Fibroblast of gingiva (primary cell): ENCODE measurements around the gene COX8A.

Source experiments
- DNase-seq: peaks from one replicate; pipeline ENCODE4 v3.0.0-alpha.2; 2011; ENCODE audit warnings: low read depth

The COX8A gene

DNA sequence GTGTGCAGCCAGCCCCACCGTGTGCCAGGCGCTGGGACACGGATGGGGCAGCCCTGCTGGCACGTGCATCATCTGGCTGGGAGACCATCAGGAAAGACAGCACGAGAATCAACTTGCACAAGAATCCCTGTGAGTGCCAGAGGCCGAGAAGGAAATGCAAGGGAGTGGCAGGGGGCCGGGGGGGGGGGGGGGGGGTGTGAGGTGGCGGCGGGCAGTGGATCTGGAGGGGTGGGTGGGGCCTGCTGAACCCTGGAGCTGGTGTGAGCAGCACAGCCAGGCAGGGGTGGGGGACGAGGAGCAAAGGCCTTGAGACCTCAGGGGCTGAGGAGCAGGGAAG is 47.3 kb downstream of the COX8A start:
- no peak for DNase-seq

DNA sequence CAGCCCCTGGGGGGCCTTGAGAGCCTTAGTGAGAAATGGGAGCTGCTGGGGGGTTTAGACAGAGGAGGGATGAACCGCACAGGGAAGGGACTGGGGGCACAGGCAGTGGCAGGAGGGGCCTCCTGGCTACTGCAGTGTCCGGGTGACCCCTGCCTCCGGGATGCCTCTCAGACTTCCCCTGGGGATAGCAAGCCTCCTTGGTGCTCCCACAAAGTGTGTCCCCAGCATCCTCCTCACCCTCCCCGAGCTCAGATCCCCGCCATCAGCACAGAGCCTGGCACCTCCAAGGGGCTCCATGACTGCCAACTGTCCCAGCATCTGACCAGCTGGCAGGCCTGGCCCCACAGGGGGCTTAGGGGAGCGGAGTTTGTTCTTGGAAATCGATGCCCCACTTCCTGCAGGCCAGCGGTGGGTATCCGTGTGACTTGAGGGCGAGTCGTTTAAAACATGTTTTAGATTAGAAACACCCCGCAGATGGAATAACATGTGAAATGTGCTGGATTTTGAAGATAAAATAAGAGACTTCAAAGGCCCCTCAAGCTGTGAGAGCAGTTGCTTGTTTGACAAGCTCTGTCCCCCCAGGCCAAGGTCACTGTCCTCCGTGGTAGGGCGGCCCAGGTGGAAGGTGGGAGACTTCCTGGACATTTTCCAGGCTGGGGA is 47.8 kb downstream of the COX8A start:
- DNase-seq, result no peak

DNA sequence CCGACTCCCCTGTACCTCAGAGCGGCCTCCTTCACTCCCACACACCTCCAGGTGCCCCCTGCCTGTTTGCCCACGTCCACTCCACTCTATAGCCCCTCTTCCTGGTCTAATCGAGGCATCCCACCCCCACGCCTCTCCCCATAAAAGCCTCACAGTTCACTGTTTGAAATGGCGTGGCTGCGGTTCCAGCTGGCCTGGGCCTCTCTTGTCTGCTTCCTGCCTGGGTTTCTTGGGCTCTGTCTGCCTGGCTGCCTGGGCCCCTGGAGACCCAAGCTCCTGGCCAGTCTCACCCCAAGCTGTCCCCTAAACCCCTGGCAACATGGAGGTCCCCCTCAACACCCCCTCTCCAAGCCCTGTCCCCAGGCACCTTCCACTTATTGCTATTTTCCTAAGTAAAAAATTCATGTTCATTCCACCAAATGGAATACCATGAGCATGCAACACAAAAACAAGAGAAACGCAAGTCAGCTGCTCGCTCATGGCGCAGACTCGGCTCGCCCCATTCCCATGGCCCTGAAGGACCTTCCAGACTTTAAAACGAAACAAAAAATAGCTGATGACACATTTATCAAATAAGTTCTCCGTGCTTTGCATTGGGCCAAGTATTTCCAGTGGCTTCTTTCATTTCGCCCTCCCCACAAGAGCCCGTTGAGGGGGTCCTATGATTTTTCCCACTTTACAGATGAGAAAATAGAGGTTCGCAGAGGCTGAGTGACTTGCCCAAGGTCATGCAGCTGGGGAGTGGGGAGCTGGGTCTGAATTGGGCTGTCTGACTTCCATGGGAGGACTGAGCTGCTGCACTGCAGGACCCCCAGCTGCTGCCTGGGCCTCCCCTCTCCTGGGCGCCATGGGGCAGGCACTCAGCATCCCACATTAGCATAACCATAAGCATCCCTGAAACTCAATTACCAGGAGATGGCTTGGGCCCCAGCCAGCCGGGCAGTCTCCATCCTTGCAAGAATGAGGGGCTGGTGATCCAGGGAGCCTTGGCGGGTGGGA is 49.6 kb downstream of the COX8A start:
- DNase-seq, result no peak

DNA sequence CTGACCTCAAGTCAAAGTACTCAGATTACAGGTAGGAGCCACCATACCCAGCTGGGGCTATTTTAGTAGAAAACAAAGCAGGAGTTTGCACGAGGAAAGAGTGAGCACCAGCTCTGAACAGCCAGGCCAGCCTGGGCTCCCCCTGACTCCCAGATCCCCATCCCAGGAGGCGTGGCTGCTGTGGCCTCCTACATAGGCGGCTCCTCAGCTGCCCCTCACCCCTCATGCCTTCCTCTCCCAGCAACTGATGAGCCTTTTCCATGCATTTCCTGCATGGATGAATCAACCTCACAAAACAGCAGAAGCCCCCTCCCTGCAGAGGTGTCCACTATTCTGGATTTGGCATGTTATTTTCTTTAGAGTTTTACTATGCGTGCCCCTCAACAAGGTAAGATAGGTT is 50.8 kb downstream of the COX8A start:
- DNase-seq, result no peak
